ENCODE results near the gene KIF18A. TPM values are rescaled to one million over a fixed set of nuclear protein-coding genes. Genes with fewer than 3 reads are reported as not detected.
"Not testable (repeated sequence)": the region's sequence is repeated elsewhere in the genome, so short reads cannot be mapped to it uniquely, and the experiment has no call there.

The KIF18A gene
- 10.6 and 12.2 TPM in 2 replicates for total RNA-seq (2012; rRNA removed)

GRCh38 chr11:28107750-28108618, at the start of gene KIF18A, which contains the start of gene METTL15:
TSS of gene KIF18A (minus strand) at chr11:28108156. CDS start at chr11:28097947, 10,209 bp downstream.
TSS of gene METTL15 (plus strand) at chr11:28108388. CDS start at chr11:28113335, 4,947 bp downstream.
- H3K36me3 ChIP-seq (ENCODE audit: insufficient read depth, low read length), result no peaks in the 10 kb centered on the region
- H3K9ac ChIP-seq (ENCODE audit: low read depth, low read length), result peak within 1 kb of the TSS; percentile 95
- peak within 1 kb of the TSS; percentile 92 for H3K4me2 ChIP-seq (ENCODE audit: low read length)
- peaks cover 36% of the 10 kb centered on the region for H3K4me1 ChIP-seq (ENCODE audit: control insufficient read depth, insufficient read depth, low read length)
- no peaks in the 10 kb centered on the region for H3K9me3 ChIP-seq (replicated peaks; ENCODE audit: low read length)
- H3K4me3 ChIP-seq (ENCODE audit: low read length), result peak within 1 kb of the TSS; percentile 85
- no peaks in the 10 kb centered on the region for H3K27me3 ChIP-seq (ENCODE audit: control insufficient read depth, insufficient read depth, low read length)

GRCh38 chr11:28153586-28153985, 45.6 kb upstream of the KIF18A start:
- H3K27me3 ChIP-seq (ENCODE audit: control insufficient read depth, insufficient read depth, low read length), result no peaks in the 10 kb centered on the region
- H3K4me2 ChIP-seq (ENCODE audit: low read length), result no peak overlapping the region
- H3K36me3 ChIP-seq (ENCODE audit: insufficient read depth, low read length), result peaks cover 20% of the 10 kb centered on the region
- no peak overlapping the region for H3K9ac ChIP-seq (ENCODE audit: low read depth, low read length)
- no peak overlapping the region for H3K4me3 ChIP-seq (ENCODE audit: low read length)
- H3K4me1 ChIP-seq (ENCODE audit: control insufficient read depth, insufficient read depth, low read length), result no peaks in the 10 kb centered on the region
- H3K9me3 ChIP-seq (replicated peaks; ENCODE audit: low read length), result no peaks in the 10 kb centered on the region

- Histone ChIP-seq H3K27me3 (ENCODE audit: control insufficient read depth, insufficient read depth, low read length) (no peaks in the 10 kb centered on the region), H3K9me3 (replicated peaks; ENCODE audit: low read length) (no peaks in the 10 kb centered on the region), H3K4me1 (ENCODE audit: control insufficient read depth, insufficient read depth, low read length) (no peaks in the 10 kb centered on the region), H3K9ac (ENCODE audit: low read depth, low read length) (no peak overlapping the region), H3K4me3 (ENCODE audit: low read length) (no peak overlapping the region), H3K4me2 (ENCODE audit: low read length) (no peak overlapping the region), H3K36me3 (ENCODE audit: insufficient read depth, low read length) (peaks cover 14% of the 10 kb centered on the region)
Measured at GRCh38 chr11:28152743-28153142, 44.8 kb upstream of the KIF18A start.

GRCh38 chr11:28146123-28146751, 38.3 kb upstream of the KIF18A start:
- Histone ChIP-seq H3K4me2 (ENCODE audit: low read length) (peak overlapping the region; percentile 20), H3K4me1 (ENCODE audit: control insufficient read depth, insufficient read depth, low read length) (peaks cover 12% of the 10 kb centered on the region), H3K9ac (ENCODE audit: low read depth, low read length) (no peak overlapping the region), H3K4me3 (ENCODE audit: low read length) (no peak overlapping the region), H3K9me3 (replicated peaks; ENCODE audit: low read length) (no peaks in the 10 kb centered on the region), H3K27me3 (ENCODE audit: control insufficient read depth, insufficient read depth, low read length) (no peaks in the 10 kb centered on the region), H3K36me3 (ENCODE audit: insufficient read depth, low read length) (no peaks in the 10 kb centered on the region)

GRCh38 chr11:28144808-28145207, 36.9 kb upstream of the KIF18A start:
- Histone ChIP-seq H3K4me3 (ENCODE audit: low read length) (no peak overlapping the region), H3K9ac (ENCODE audit: low read depth, low read length) (no peak overlapping the region), H3K4me2 (ENCODE audit: low read length) (no peak overlapping the region), H3K9me3 (replicated peaks; ENCODE audit: low read length) (peaks cover 7% of the 10 kb centered on the region), H3K4me1 (ENCODE audit: control insufficient read depth, insufficient read depth, low read length) (peaks cover 12% of the 10 kb centered on the region), H3K27me3 (ENCODE audit: control insufficient read depth, insufficient read depth, low read length) (no peaks in the 10 kb centered on the region), H3K36me3 (ENCODE audit: insufficient read depth, low read length) (peaks cover 11% of the 10 kb centered on the region)

- H3K4me2 ChIP-seq (ENCODE audit: low read length), result no peak overlapping the region
- H3K27me3 ChIP-seq (ENCODE audit: control insufficient read depth, insufficient read depth, low read length), result no peaks in the 10 kb centered on the region
- H3K4me3 ChIP-seq (ENCODE audit: low read length), result no peak overlapping the region
- peaks cover 12% of the 10 kb centered on the region for H3K4me1 ChIP-seq (ENCODE audit: control insufficient read depth, insufficient read depth, low read length)
- no peak overlapping the region for H3K9ac ChIP-seq (ENCODE audit: low read depth, low read length)
- H3K9me3 ChIP-seq (replicated peaks; ENCODE audit: low read length), result peaks cover 7% of the 10 kb centered on the region
- peaks cover 11% of the 10 kb centered on the region for H3K36me3 ChIP-seq (ENCODE audit: insufficient read depth, low read length)
Measured at GRCh38 chr11:28142724-28143123, 34.8 kb upstream of the KIF18A start.

- Histone ChIP-seq H3K4me1 (ENCODE audit: control insufficient read depth, insufficient read depth, low read length) (peaks cover 7% of the 10 kb centered on the region), H3K9ac (ENCODE audit: low read depth, low read length) (no peak overlapping the region), H3K36me3 (ENCODE audit: insufficient read depth, low read length) (peaks cover 14% of the 10 kb centered on the region), H3K4me2 (ENCODE audit: low read length) (no peak overlapping the region), H3K9me3 (replicated peaks; ENCODE audit: low read length) (peaks cover 7% of the 10 kb centered on the region), H3K27me3 (ENCODE audit: control insufficient read depth, insufficient read depth, low read length) (no peaks in the 10 kb centered on the region), H3K4me3 (ENCODE audit: low read length) (no peak overlapping the region)
Measured at GRCh38 chr11:28140689-28141455, 32.9 kb upstream of the KIF18A start.

- H3K36me3 ChIP-seq (ENCODE audit: insufficient read depth, low read length), result peaks cover 21% of the 10 kb centered on the region
- no peaks in the 10 kb centered on the region for H3K27me3 ChIP-seq (ENCODE audit: control insufficient read depth, insufficient read depth, low read length)
- no peaks in the 10 kb centered on the region for H3K4me1 ChIP-seq (ENCODE audit: control insufficient read depth, insufficient read depth, low read length)
- H3K9ac ChIP-seq (ENCODE audit: low read depth, low read length), result no peak overlapping the region
- H3K9me3 ChIP-seq (replicated peaks; ENCODE audit: low read length), result peaks cover 7% of the 10 kb centered on the region
- no peak overlapping the region for H3K4me2 ChIP-seq (ENCODE audit: low read length)
- no peak overlapping the region for H3K4me3 ChIP-seq (ENCODE audit: low read length)
Measured at GRCh38 chr11:28139841-28140415, 32.0 kb upstream of the KIF18A start.

- Histone ChIP-seq H3K27me3 (ENCODE audit: control insufficient read depth, insufficient read depth, low read length) (no peaks in the 10 kb centered on the region), H3K4me3 (ENCODE audit: low read length) (no peak overlapping the region), H3K9me3 (replicated peaks; ENCODE audit: low read length) (peaks cover 7% of the 10 kb centered on the region), H3K4me1 (ENCODE audit: control insufficient read depth, insufficient read depth, low read length) (peaks cover 7% of the 10 kb centered on the region), H3K9ac (ENCODE audit: low read depth, low read length) (no peak overlapping the region), H3K36me3 (ENCODE audit: insufficient read depth, low read length) (peaks cover 27% of the 10 kb centered on the region), H3K4me2 (ENCODE audit: low read length) (no peak overlapping the region)
Measured at GRCh38 chr11:28137832-28138231, 29.9 kb upstream of the KIF18A start.

GRCh38 chr11:28137366-28137765, 29.4 kb upstream of the KIF18A start:
- Histone ChIP-seq H3K9me3 (replicated peaks; ENCODE audit: low read length) (peaks cover 7% of the 10 kb centered on the region), H3K27me3 (ENCODE audit: control insufficient read depth, insufficient read depth, low read length) (no peaks in the 10 kb centered on the region), H3K9ac (ENCODE audit: low read depth, low read length) (no peak overlapping the region), H3K4me2 (ENCODE audit: low read length) (no peak overlapping the region), H3K4me3 (ENCODE audit: low read length) (no peak overlapping the region), H3K36me3 (ENCODE audit: insufficient read depth, low read length) (peaks cover 27% of the 10 kb centered on the region), H3K4me1 (ENCODE audit: control insufficient read depth, insufficient read depth, low read length) (peaks cover 11% of the 10 kb centered on the region)

- H3K4me2 ChIP-seq (ENCODE audit: low read length); H3K9ac ChIP-seq (ENCODE audit: low read depth, low read length); H3K27me3 ChIP-seq (ENCODE audit: control insufficient read depth, insufficient read depth, low read length); H3K4me3 ChIP-seq (ENCODE audit: low read length); H3K9me3 ChIP-seq (replicated peaks; ENCODE audit: low read length): not testable (repeated sequence)
- Histone ChIP-seq H3K36me3 (ENCODE audit: insufficient read depth, low read length) (peaks cover 27% of the 10 kb centered on the region), H3K4me1 (ENCODE audit: control insufficient read depth, insufficient read depth, low read length) (peaks cover 13% of the 10 kb centered on the region)
Measured at GRCh38 chr11:28136157-28136556, 28.2 kb upstream of the KIF18A start.

Data from skeletal muscle satellite cell (primary cell).